GM12878 (cell line): ENCODE measurements around the gene MSI2. TPM values are rescaled to one million over a fixed set of nuclear protein-coding genes. Genes with fewer than 3 reads are reported as not detected.

Experiments
- ATF7 ChIP-seq: fragments of 450-650 bp; IDR thresholded peaks from 2 replicates; pipeline ENCODE4 v1.6.1; 2016; ENCODE audit warnings: low read depth, mild to moderate bottlenecking
- BCL3 ChIP-seq: IDR thresholded peaks from 2 replicates; pipeline ENCODE4 v1.6.1; 2011; ENCODE audit warnings: borderline replicate concordance, low read depth, mild to moderate bottlenecking, moderate library complexity, low read length; ENCODE audit not compliant: insufficient read depth, poor library complexity, severe bottlenecking
- BCLAF1 ChIP-seq: fragments of 450-650 bp; IDR thresholded peaks from 2 replicates; pipeline ENCODE4 v1.6.1; 2017; ENCODE audit warnings: antibody characterized with exemption, mild to moderate bottlenecking, moderate library complexity
- BRCA1 ChIP-seq: IDR thresholded peaks from 2 replicates; pipeline ENCODE4 v1.6.1; 2011; ENCODE audit warnings: low read depth, low read length, improper control_type of control experiment
- CEBPB ChIP-seq, 2 experiments: fragments of 150-350 bp in 1 of 2; IDR thresholded peaks; 2 replicates each; pipeline ENCODE4 v1.6.1; 2012 to 2014; ENCODE audit warnings: low read depth in 2 of 2, low read length in 2 of 2, borderline replicate concordance in 1 of 2, inconsistent platforms in 1 of 2
- CHD1 ChIP-seq: IDR thresholded peaks from 2 replicates; pipeline ENCODE4 v1.6.1; 2012; ENCODE audit warnings: low read depth, low read length, improper control_type of control experiment
- E4F1 ChIP-seq: fragments of 450-650 bp; IDR thresholded peaks from 2 replicates; pipeline ENCODE4 v1.6.1; 2018; ENCODE audit warnings: borderline replicate concordance, mild to moderate bottlenecking; ENCODE audit not compliant: partially characterized antibody
- HDAC2 ChIP-seq: fragments of 200-600 bp; sonication (generic); IDR thresholded peaks from 2 replicates; pipeline ENCODE4 v1.6.1; 2017
- KLF5 ChIP-seq: fragments of 450-650 bp; IDR thresholded peaks from 2 replicates; pipeline ENCODE4 v1.6.1; 2014; ENCODE audit warnings: mild to moderate bottlenecking; ENCODE audit not compliant: partially characterized antibody
- SIX5 ChIP-seq: IDR thresholded peaks from 2 replicates; pipeline ENCODE4 v1.6.1; 2011; ENCODE audit warnings: mild to moderate bottlenecking, low read depth, low read length, moderate library complexity; ENCODE audit not compliant: severe bottlenecking
- SUPT20H ChIP-seq: IDR thresholded peaks from 2 replicates; pipeline ENCODE4 v1.6.1; 2011; ENCODE audit warnings: low read depth, mild to moderate bottlenecking, low read length, moderate library complexity, borderline replicate concordance; ENCODE audit not compliant: control insufficient read depth
- TCF3 ChIP-seq: IDR thresholded peaks from 2 replicates; pipeline ENCODE4 v1.6.1; 2012; ENCODE audit warnings: low read depth, mild to moderate bottlenecking, low read length, borderline replicate concordance; ENCODE audit not compliant: insufficient read depth
- ZBTB33 ChIP-seq: fragments of 450-650 bp; IDR thresholded peaks from 2 replicates; pipeline ENCODE4 v1.6.1; 2017; ENCODE audit warnings: mild to moderate bottlenecking
- ZBTB40 ChIP-seq: fragments of 450-650 bp; IDR thresholded peaks from 2 replicates; pipeline ENCODE4 v1.6.1; 2016; ENCODE audit warnings: mild to moderate bottlenecking, moderate library complexity, borderline replicate concordance
- polyA plus RNA-seq, 11 experiments: library from polyadenylated mRNA; depleted of rRNA in 4 of 11; unstranded in 6 of 11; stranded (reverse) in 5 of 11; fragments of >200 nt; fragmentation: Nextera tagmentation in 4 of 11; fragmentation: Illumina TruSeq in 1 of 11; extraction: Ambion mirVana in 4 of 11; extraction: Trizol in 1 of 11; gene quantifications; 1 replicate in 1 of 11; 2 replicates in 10 of 11; pipeline versions ENCODE4 v1.2.1 to v1.2.3, GENCODE V29; 2011 to 2016; ENCODE audit warnings: inconsistent platforms in 2 of 11, missing spikeins in 2 of 11, low read depth in 1 of 11
- total RNA-seq, 4 experiments: library from RNA; depleted of rRNA in 3 of 4; stranded (reverse); fragments of >200 nt in 3 of 4; fragmentation: Illumina TruSeq in 1 of 4; extraction: Trizol in 1 of 4; gene quantifications; 2 replicates each; pipeline versions ENCODE4 v1.2.1 to v1.2.3, GENCODE V29; 2013 to 2021

MSI2 gene
- total and polyA plus RNA-seq, 10 of the 15 experiments (the other 5 are each of a cell fraction or from before 2014, with no cell fraction given), result 6.1 to 76.1 (median 42.0) TPM

- TF ChIP-seq BRCA1 (no peak), ATF7 (peak; percentile 51; the same call in 1 of the 2 replicates), KLF5 (peak; percentile 13), E4F1 (no peak), SUPT20H (no peak), SIX5 (no peak), ZBTB40 (no peak), ZBTB33 (no peak), CEBPB (IDR thresholded peaks at IDR 0.05; ENCODE audit: borderline replicate concordance in 1 of 2, low read depth in 2 of 2, low read length in 2 of 2) (no peak), HDAC2 (no peak), TCF3 (no peak), BCLAF1 (no peak), BCL3 (no peak), CHD1 (peak; percentile 75; the same call in 1 of the 2 replicates)
Measured at GRCh38 chr17:57370037-57370581, 113.8 kb downstream of the MSI2 start (continued).
